Esophagus squamous epithelium (tissue), 5 donors: ENCODE data around the gene MAP4K4. TPM values are rescaled to one million over a fixed set of nuclear protein-coding genes. Genes with fewer than 3 reads are reported as not detected.

ENCODE experiments used
- DNase-seq: peaks from one replicate; lab custom pipeline; 2025; lab: John Stamatoyannopoulos, UW
- H3K27ac ChIP-seq, 4 donors: fragments of 200-600 bp; sonication (generic); one replicate each; pipeline ENCODE4 v1.5.1; 2016 to 2019; ENCODE audit warnings: mild to moderate bottlenecking in 1 of 4
- H3K27me3 ChIP-seq, 4 donors: fragments of 200-600 bp; sonication (generic); 1 replicate in 3 of 4; 2 replicates in 1 of 4; pipeline versions ENCODE4 v1.5.1 to v1.6.0; 2017 to 2021; ENCODE audit warnings: antibody characterized with exemption in 1 of 4
- H3K36me3 ChIP-seq, 3 donors: fragments of 200-600 bp; sonication (generic); one replicate each; pipeline ENCODE4 v1.5.1; 2016 to 2019
- H3K4me1 ChIP-seq, 3 donors: fragments of 200-600 bp; sonication (generic); one replicate each; pipeline ENCODE4 v1.5.1; 2017 to 2019
- H3K4me3 ChIP-seq, 4 donors: fragments of 200-600 bp; sonication (generic); 1 replicate in 3 of 4; 2 replicates in 1 of 4; pipeline ENCODE4 v1.5.1; 2016 to 2019; ENCODE audit warnings: mild to moderate bottlenecking in 2 of 4, moderate library complexity in 1 of 4
- H3K9me3 ChIP-seq, 3 donors: fragments of 200-600 bp; sonication (generic); one replicate each; pipeline ENCODE4 v1.5.1; 2016 to 2019
- CTCF ChIP-seq, 6 experiments: fragments of 450-650 bp in 4 of 6; fragments of 200-600 bp in 2 of 6; sonication (generic) in 2 of 6; IDR thresholded peaks; one replicate each; pipeline ENCODE4 v1.5.1; 2016 to 2019; ENCODE audit warnings: antibody characterized with exemption in 6 of 6, mild to moderate bottlenecking in 4 of 6, moderate library complexity in 4 of 6
- POLR2A ChIP-seq, 4 donors: fragments of 450-650 bp; IDR thresholded peaks; one replicate each; pipeline ENCODE4 v1.6.1; 2017; ENCODE audit warnings: antibody characterized with exemption in 4 of 4, mild to moderate bottlenecking in 4 of 4, moderate library complexity in 3 of 4
- WGBS, 2 donors: methylation state at CpG; one replicate each; pipeline ENCODE4 v1.1.5; 2018; 5-methylcytosine and 5-hydroxymethylcytosine counted together
- intact Hi-C: fragments of 100-400 bp; cut with DNase I; formaldehyde crosslinking; loops from one replicate; pipeline ENCODE4 v1.15.0; 2022
- total RNA-seq, 4 donors: library from RNA; depleted of rRNA; stranded (reverse); fragments of >200 nt; gene quantifications; one replicate each; pipeline ENCODE4 v1.1.0, GENCODE V29; 2016
- donor health status: DM: yes; HTN: yes; CAD: no.

Gene MAP4K4
- total RNA-seq, 4 donors from 2014 or later, result 46.0 to 121 (median 53.9) TPM

- Histone ChIP-seq H3K9me3 (peaks cover 0 to 8% (median 0%) of the 10 kb centered on the region in 3 donors), H3K4me1 (peaks cover 10 to 44% (median 15%) of the 10 kb centered on the region in 3 donors), H3K27ac (peak overlapping the region; percentile 84 to 94 (median 89)), H3K4me3 (peak overlapping the region; percentile 52 to 87 (median 72)), H3K36me3 (no peaks in the 10 kb centered on the region), H3K27me3 (no peaks in the 10 kb centered on the region)
- intact Hi-C loops, result loop anchor here (5.0 kb wide), 1 partner anchor 131 kb away; no protein-coding TSS in a partner anchor
- WGBS, 2 donors, result 12 to 18% methylated on average over 21 to 25 of the region's 31 CpGs
- no peak for DNase-seq
- no peak for TF ChIP-seq POLR2A (IDR thresholded peaks at IDR 0.05)
- peak in 2 of 6 experiments; percentile 9 to 14 for TF ChIP-seq CTCF (IDR thresholded peaks at IDR 0.05)
Observed at GRCh38 chr2:101696272-101697123, 1.0 kb upstream of the MAP4K4 start.

GRCh38 chr2:101698014-101698843 lies 722 bp downstream of the MAP4K4 start:
- peaks cover 0 to 10% (median 0%) of the 10 kb centered on the region in 3 donors for H3K36me3 ChIP-seq
- H3K27ac ChIP-seq, result peak overlapping the region; percentile 84 to 94 (median 89)
- TF ChIP-seq POLR2A (IDR thresholded peaks at IDR 0.05) (no peak), CTCF (IDR thresholded peaks at IDR 0.05) (no peak)
- intact Hi-C loops, result loop anchor here (5.0 kb wide), 1 partner anchor 129 kb away; no protein-coding TSS in a partner anchor
- 0 to 1% methylated on average over 12 to 22 of the region's 57 CpGs for WGBS, 2 donors
- H3K27me3 ChIP-seq, result no peaks in the 10 kb centered on the region
- H3K4me1 ChIP-seq, result peaks cover 14 to 61% (median 15%) of the 10 kb centered on the region in 3 donors
- DNase-seq, result no peak
- peak overlapping the region; percentile 52 to 87 (median 72) for H3K4me3 ChIP-seq
- H3K9me3 ChIP-seq, result peaks cover 0 to 8% (median 0%) of the 10 kb centered on the region in 3 donors

GRCh38 chr2:101698844-101699754 lies 1.6 kb downstream of the MAP4K4 start:
- Histone ChIP-seq H3K9me3 (peaks cover 0 to 4% (median 0%) of the 10 kb centered on the region in 3 donors), H3K4me1 (peaks cover 15 to 68% (median 23%) of the 10 kb centered on the region in 3 donors), H3K27ac (peak overlapping the region; percentile 84 to 94 (median 89)), H3K36me3 (peaks cover 0 to 11% (median 0%) of the 10 kb centered on the region in 3 donors), H3K27me3 (no peaks in the 10 kb centered on the region), H3K4me3 (peak overlapping the region; percentile 52 to 87 (median 72))
- no peak for DNase-seq
- TF ChIP-seq POLR2A (IDR thresholded peaks at IDR 0.05), result no peak
- TF ChIP-seq CTCF (IDR thresholded peaks at IDR 0.05), result no peak
- 16 to 18% methylated on average over 16 of the region's 16 CpGs for WGBS, 2 donors
- intact Hi-C loops, result loop anchor here (5.0 kb wide), 1 partner anchor 128 kb away; no protein-coding TSS in a partner anchor

GRCh38 chr2:101699755-101700461 lies 2.4 kb downstream of the MAP4K4 start:
- DNase-seq, result no peak
- no peaks in the 10 kb centered on the region for H3K9me3 ChIP-seq
- peaks cover 15 to 76% (median 31%) of the 10 kb centered on the region in 3 donors for H3K4me1 ChIP-seq
- H3K27ac ChIP-seq, result peak overlapping the region; percentile 84 to 94 (median 89)
- intact Hi-C loops, result loop anchor here (5.0 kb wide), 1 partner anchor 127 kb away; no protein-coding TSS in a partner anchor
- WGBS, 2 donors, result 36 to 42% methylated on average over 13 of the region's 13 CpGs
- H3K4me3 ChIP-seq, result peak overlapping the region; percentile 52 to 87 (median 72)
- TF ChIP-seq POLR2A (IDR thresholded peaks at IDR 0.05) (no peak), CTCF (IDR thresholded peaks at IDR 0.05) (no peak)
- H3K27me3 ChIP-seq, result no peaks in the 10 kb centered on the region
- H3K36me3 ChIP-seq, result peaks cover 0 to 11% (median 0%) of the 10 kb centered on the region in 3 donors
